Activated T-cell treated with anti-CD3 and anti-CD28 coated beads, Interleukin-2, amount 50 U/mL, for 24 hours (primary cell): ENCODE measurements around the gene OTULIN.

ENCODE experiments used
- DNase-seq: peaks from one replicate; pipeline ENCODE4 v3.0.0-alpha.2; 2020
- H3K27ac Mint-ChIP-seq: 2 replicates; pipeline ENCODE4 v1.8.0; 2020; ENCODE audit warnings: mild to moderate bottlenecking, mixed read lengths
- H3K27me3 Mint-ChIP-seq: 2 replicates; pipeline ENCODE4 v1.8.0; 2020; ENCODE audit warnings: mixed read lengths
- H3K36me3 Mint-ChIP-seq: 2 replicates; pipeline ENCODE4 v1.8.0; 2020; ENCODE audit warnings: low read depth, mixed read lengths
- H3K4me1 Mint-ChIP-seq: 2 replicates; pipeline ENCODE4 v1.8.0; 2020; ENCODE audit warnings: low read depth, mixed read lengths
- H3K4me3 Mint-ChIP-seq: 2 replicates; pipeline ENCODE4 v1.8.0; 2020; ENCODE audit warnings: mild to moderate bottlenecking, moderate library complexity, mixed read lengths
- H3K9me3 Mint-ChIP-seq: 2 replicates; pipeline ENCODE4 v1.8.0; 2020; ENCODE audit warnings: mixed read lengths

OTULIN gene

GRCh38 chr5:14662721-14663260 is 1.7 kb upstream of the OTULIN start:
- H3K4me1 Mint-ChIP-seq: peaks cover 57% of the 10 kb centered on the region

GRCh38 chr5:14663734-14664269 is 716 bp upstream of the OTULIN start:
- H3K27ac Mint-ChIP-seq: peak overlapping the region; percentile 98
- H3K36me3 Mint-ChIP-seq: peaks cover 51% of the 10 kb centered on the region
- H3K9me3 Mint-ChIP-seq: no peaks in the 10 kb centered on the region
- H3K27me3 Mint-ChIP-seq: no peaks in the 10 kb centered on the region
- DNase-seq: no peak
- peak overlapping the region; percentile 86 for H3K4me3 Mint-ChIP-seq
- H3K4me1 Mint-ChIP-seq: peaks cover 65% of the 10 kb centered on the region

More at GRCh38 chr5:14662721-14663260, 1.7 kb upstream of the OTULIN start:
- DNase-seq: no peak
- H3K4me3 Mint-ChIP-seq: peak overlapping the region; percentile 86
- H3K9me3 Mint-ChIP-seq: no peaks in the 10 kb centered on the region
- H3K27ac Mint-ChIP-seq: no peak overlapping the region
- H3K27me3 Mint-ChIP-seq: no peaks in the 10 kb centered on the region
- H3K36me3 Mint-ChIP-seq: peaks cover 41% of the 10 kb centered on the region

DNA sequence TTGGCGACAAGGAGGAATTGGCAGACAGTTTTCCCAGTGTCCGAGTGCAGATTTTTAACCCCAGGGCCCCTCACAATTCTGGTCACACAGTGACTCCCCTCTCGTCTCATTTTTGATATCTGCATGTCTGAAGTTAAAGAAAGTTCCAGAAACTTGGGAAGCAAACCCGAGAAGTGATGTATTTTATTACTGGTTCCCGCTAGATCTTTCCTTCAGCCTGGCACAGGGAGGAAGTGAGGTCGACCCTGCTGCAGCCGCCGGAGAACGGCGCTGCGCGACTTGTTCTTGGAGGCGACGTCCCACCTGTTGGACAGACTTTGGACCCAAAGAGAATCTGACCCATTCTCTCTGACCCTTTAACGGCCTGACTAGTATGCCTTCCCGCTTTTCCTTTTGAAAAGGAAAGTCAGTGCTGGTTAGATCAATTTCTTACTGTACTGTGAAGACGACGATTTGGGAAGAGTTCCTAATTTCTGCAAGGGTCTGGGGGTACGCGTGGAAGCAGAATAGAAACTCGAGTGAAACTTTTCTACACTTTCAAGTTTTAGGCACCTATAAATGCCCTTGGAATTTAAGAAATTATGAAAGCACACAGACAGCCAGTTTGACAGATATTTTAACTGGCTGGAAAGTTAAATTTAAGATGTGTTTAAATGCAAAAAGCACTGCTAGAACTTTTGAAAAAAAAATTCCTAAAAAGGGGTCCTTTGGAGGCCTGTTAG is 744 bp downstream of the OTULIN start:
- no peaks in the 10 kb centered on the region for H3K27me3 Mint-ChIP-seq
- H3K9me3 Mint-ChIP-seq: no peaks in the 10 kb centered on the region
- peak overlapping the region; percentile 98 for H3K4me3 Mint-ChIP-seq
- peaks cover 76% of the 10 kb centered on the region for H3K4me1 Mint-ChIP-seq
- H3K27ac Mint-ChIP-seq: peak overlapping the region; percentile 94
- peaks cover 58% of the 10 kb centered on the region for H3K36me3 Mint-ChIP-seq
- peak; percentile 47 for DNase-seq

DNA sequence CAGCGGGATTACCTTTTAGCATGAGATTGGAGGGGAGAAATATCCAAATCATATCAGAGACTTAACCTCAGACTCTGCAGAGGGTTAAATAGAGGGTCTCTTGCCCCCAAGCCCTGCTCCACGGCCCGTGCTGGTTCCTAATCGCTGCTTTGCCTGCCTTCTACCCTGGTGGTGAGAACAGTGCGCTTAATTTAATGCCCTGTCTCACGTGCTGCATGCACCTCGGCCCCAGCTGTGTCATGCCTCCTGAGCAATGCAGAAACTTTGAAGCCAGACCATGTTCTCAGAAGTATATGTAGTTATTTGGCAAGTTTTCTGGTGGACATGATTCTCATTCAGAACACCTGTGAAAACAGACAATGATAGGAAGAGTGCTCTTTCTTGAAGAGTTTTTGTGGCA is 1.4 kb downstream of the OTULIN start:
- no peaks in the 10 kb centered on the region for H3K27me3 Mint-ChIP-seq
- peaks cover 77% of the 10 kb centered on the region for H3K4me1 Mint-ChIP-seq
- H3K36me3 Mint-ChIP-seq: peaks cover 60% of the 10 kb centered on the region
- peak overlapping the region; percentile 94 for H3K27ac Mint-ChIP-seq
- H3K4me3 Mint-ChIP-seq: peak overlapping the region; percentile 98
- peak; percentile 61 for DNase-seq
- H3K9me3 Mint-ChIP-seq: no peaks in the 10 kb centered on the region

GRCh38 chr5:14666357-14666756 is 1.8 kb downstream of the OTULIN start:
- DNase-seq: no peak
- Mint-ChIP-seq H3K27ac (peak overlapping the region; percentile 94), H3K36me3 (peaks cover 64% of the 10 kb centered on the region), H3K4me3 (peak overlapping the region; percentile 98), H3K9me3 (no peaks in the 10 kb centered on the region), H3K4me1 (peaks cover 77% of the 10 kb centered on the region), H3K27me3 (no peaks in the 10 kb centered on the region)

DNA sequence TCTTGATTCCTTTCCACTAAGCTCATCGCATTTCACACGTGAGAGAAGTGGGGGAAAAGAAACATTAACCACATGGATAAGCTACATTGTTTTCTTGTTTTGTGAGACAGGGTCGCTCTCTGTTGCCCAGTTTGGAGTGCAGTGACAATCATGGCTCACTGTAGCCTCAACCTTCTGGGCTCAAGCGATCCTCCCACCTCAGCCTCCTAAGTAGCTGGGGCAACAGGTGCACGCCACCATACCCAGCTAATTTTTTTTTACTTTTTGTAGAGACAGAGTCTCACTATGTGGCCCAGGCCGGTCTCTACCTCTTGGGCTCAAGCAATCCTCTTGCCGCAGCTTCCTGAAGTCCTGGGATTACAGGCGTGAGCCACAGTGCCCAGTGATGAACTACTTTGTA is 2.8 kb downstream of the OTULIN start:
- Mint-ChIP-seq H3K4me3 (peak overlapping the region; percentile 98), H3K36me3 (peaks cover 68% of the 10 kb centered on the region), H3K4me1 (peaks cover 80% of the 10 kb centered on the region), H3K27me3 (no peaks in the 10 kb centered on the region), H3K9me3 (no peaks in the 10 kb centered on the region), H3K27ac (peak overlapping the region; percentile 94)
- no peak for DNase-seq

- Mint-ChIP-seq H3K9me3 (no peaks in the 10 kb centered on the region), H3K36me3 (peaks cover 68% of the 10 kb centered on the region), H3K4me3 (peak overlapping the region; percentile 98), H3K27me3 (no peaks in the 10 kb centered on the region), H3K4me1 (peaks cover 81% of the 10 kb centered on the region), H3K27ac (peak overlapping the region; percentile 94)
- DNase-seq: no peak
These were observed 3.3 kb downstream of the OTULIN start for GRCh38 chr5:14667770-14668169.

- peaks cover 81% of the 10 kb centered on the region for H3K4me1 Mint-ChIP-seq
- H3K9me3 Mint-ChIP-seq: no peaks in the 10 kb centered on the region
- no peaks in the 10 kb centered on the region for H3K27me3 Mint-ChIP-seq
- H3K36me3 Mint-ChIP-seq: peaks cover 70% of the 10 kb centered on the region
- peak; percentile 59 for DNase-seq
- peak overlapping the region; percentile 98 for H3K4me3 Mint-ChIP-seq
- H3K27ac Mint-ChIP-seq: peak overlapping the region; percentile 94
These were observed 3.7 kb downstream of the OTULIN start for GRCh38 chr5:14668181-14668591.

- Mint-ChIP-seq H3K4me3 (no peak overlapping the region), H3K27ac (no peak overlapping the region), H3K27me3 (no peaks in the 10 kb centered on the region), H3K4me1 (peaks cover 86% of the 10 kb centered on the region), H3K36me3 (peaks cover 79% of the 10 kb centered on the region), H3K9me3 (no peaks in the 10 kb centered on the region)
- no peak for DNase-seq
These were observed 4.9 kb downstream of the OTULIN start for GRCh38 chr5:14669415-14669814.

GRCh38 chr5:14669975-14670374 is 5.5 kb downstream of the OTULIN start:
- peak overlapping the region; percentile 31 for H3K4me3 Mint-ChIP-seq
- H3K27me3 Mint-ChIP-seq: no peaks in the 10 kb centered on the region
- H3K9me3 Mint-ChIP-seq: no peaks in the 10 kb centered on the region
- peaks cover 83% of the 10 kb centered on the region for H3K36me3 Mint-ChIP-seq
- no peak for DNase-seq
- peaks cover 91% of the 10 kb centered on the region for H3K4me1 Mint-ChIP-seq
- peak overlapping the region; percentile 63 for H3K27ac Mint-ChIP-seq

DNA sequence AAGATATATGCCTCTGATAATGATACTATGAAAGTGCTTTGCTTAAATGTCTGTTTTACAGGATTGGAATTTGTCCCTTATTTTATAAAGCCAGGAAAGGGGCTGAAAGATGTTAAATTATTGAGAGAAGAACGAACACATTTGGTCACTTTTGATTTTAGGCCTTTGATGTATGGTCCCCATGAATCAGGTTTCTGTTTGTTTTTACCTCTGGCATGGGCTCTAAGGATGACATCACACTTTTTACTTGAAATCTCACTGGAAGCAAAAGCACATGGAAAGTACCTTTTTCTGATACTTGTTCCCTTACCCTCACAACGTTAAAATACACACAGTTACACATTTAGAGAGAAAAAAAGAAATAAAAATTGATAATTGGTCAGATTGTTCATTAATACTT is 6.9 kb downstream of the OTULIN start:
- peaks cover 84% of the 10 kb centered on the region for H3K36me3 Mint-ChIP-seq
- H3K27me3 Mint-ChIP-seq: no peaks in the 10 kb centered on the region
- H3K4me1 Mint-ChIP-seq: peaks cover 95% of the 10 kb centered on the region
- peak overlapping the region; percentile 87 for H3K27ac Mint-ChIP-seq
- H3K9me3 Mint-ChIP-seq: no peaks in the 10 kb centered on the region
- no peak for DNase-seq
- H3K4me3 Mint-ChIP-seq: peak overlapping the region; percentile 50

- Mint-ChIP-seq H3K27ac (peak overlapping the region; percentile 87), H3K9me3 (no peaks in the 10 kb centered on the region), H3K4me1 (peaks cover 94% of the 10 kb centered on the region), H3K27me3 (no peaks in the 10 kb centered on the region), H3K4me3 (peak overlapping the region; percentile 50), H3K36me3 (peaks cover 84% of the 10 kb centered on the region)
- no peak for DNase-seq
These were observed 7.6 kb downstream of the OTULIN start for GRCh38 chr5:14672082-14672481.

GRCh38 chr5:14672484-14673394 is 8.2 kb downstream of the OTULIN start:
- Mint-ChIP-seq H3K36me3 (peaks cover 84% of the 10 kb centered on the region), H3K27me3 (no peaks in the 10 kb centered on the region), H3K9me3 (no peaks in the 10 kb centered on the region), H3K27ac (peak overlapping the region; percentile 87), H3K4me1 (peaks cover 93% of the 10 kb centered on the region), H3K4me3 (peak overlapping the region; percentile 50)
- DNase-seq: no peak

DNA sequence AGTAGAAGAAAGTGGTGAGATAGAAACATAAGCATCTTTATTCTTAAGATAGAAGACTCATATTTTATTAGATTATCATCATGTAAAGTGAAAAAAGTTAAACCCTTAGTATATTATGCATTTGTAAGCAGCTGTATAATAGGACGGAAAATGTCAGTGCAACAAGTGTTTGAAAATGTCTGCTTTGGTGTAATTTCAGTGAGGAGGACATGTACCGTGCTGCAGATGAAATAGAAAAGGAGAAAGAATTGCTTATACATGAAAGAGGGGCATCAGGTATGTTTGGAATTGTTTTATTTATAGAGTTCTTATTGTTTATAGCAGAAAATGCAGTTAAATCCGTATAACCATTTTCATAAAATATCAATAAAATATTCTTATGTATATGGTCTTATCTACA is 8.9 kb downstream of the OTULIN start:
- Mint-ChIP-seq H3K36me3 (peaks cover 84% of the 10 kb centered on the region), H3K4me3 (no peak overlapping the region), H3K9me3 (no peaks in the 10 kb centered on the region), H3K27ac (no peak overlapping the region), H3K27me3 (no peaks in the 10 kb centered on the region), H3K4me1 (peaks cover 93% of the 10 kb centered on the region)
- DNase-seq: no peak
